Fibroblast of pulmonary artery (primary cell): Measurements from ENCODE around the gene GGA1.
A peak's percentile ranks its signal among the peaks of the same experiment; 100 is the strongest.

ENCODE experiments used
- DNase-seq: peaks from one replicate; pipeline ENCODE4 v3.0.0-alpha.2; 2010; ENCODE audit warnings: low read depth
- H3K4me3 ChIP-seq: replicated peaks from 2 replicates; pipeline ENCODE4 v1.5.1; 2011; ENCODE audit warnings: low read depth, mild to moderate bottlenecking, control low read depth, low read length, moderate library complexity
- TF ChIP-seq, protein P1 (sequence below): IDR thresholded peaks from 2 replicates; pipeline ENCODE4 v1.5.1; 2011; ENCODE audit warnings: mild to moderate bottlenecking, control low read depth, low read length, inconsistent platforms; ENCODE audit errors: missing control alignments

The GGA1 gene

DNA sequence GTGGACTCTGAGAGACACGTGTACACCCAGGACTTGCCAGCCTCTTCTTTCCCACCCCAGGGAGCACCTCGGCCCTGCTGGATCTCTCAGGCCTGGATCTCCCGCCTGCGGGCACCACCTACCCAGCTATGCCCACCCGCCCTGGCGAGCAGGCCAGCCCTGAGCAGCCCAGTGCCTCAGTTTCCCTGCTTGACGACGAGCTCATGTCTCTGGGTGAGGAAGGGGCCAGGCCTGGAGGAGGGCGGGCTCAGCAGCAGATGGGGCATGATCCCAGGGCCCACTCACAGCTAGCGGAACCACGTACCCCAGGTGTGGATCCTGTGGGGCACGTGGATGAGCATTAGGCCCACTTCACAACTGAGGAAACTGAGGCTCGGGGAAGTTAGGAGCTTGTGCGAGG lies 17.1 kb downstream of the GGA1 start:
- no peak overlapping the region for H3K4me3 ChIP-seq
- no peak for DNase-seq
- TF ChIP-seq, protein P1, sequence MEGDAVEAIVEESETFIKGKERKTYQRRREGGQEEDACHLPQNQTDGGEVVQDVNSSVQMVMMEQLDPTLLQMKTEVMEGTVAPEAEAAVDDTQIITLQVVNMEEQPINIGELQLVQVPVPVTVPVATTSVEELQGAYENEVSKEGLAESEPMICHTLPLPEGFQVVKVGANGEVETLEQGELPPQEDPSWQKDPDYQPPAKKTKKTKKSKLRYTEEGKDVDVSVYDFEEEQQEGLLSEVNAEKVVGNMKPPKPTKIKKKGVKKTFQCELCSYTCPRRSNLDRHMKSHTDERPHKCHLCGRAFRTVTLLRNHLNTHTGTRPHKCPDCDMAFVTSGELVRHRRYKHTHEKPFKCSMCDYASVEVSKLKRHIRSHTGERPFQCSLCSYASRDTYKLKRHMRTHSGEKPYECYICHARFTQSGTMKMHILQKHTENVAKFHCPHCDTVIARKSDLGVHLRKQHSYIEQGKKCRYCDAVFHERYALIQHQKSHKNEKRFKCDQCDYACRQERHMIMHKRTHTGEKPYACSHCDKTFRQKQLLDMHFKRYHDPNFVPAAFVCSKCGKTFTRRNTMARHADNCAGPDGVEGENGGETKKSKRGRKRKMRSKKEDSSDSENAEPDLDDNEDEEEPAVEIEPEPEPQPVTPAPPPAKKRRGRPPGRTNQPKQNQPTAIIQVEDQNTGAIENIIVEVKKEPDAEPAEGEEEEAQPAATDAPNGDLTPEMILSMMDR, result no peak

DNA sequence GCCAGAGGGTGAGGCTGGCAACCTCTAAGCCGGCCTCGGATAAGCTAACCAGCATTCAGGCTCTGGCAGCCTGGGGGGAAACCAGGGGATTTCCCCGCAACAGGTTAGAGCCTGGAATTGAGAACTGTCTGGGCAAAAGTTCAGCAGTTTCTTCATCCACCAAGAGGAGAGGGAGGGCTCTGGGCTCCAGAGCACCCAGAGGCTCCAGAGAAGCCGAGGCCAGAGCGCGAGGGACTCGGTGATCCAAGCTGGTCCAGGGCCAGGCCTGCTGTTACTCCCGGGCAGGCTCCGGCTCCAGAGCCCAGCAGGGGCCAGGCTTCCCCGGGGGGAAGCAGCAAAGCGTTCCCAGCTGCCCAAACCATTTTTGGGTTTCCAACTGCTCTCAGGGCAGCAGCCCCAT lies 17.5 kb downstream of the GGA1 start:
- no peak overlapping the region for H3K4me3 ChIP-seq
- TF ChIP-seq, protein P1, result no peak
- peak; percentile 91 for DNase-seq

DNA sequence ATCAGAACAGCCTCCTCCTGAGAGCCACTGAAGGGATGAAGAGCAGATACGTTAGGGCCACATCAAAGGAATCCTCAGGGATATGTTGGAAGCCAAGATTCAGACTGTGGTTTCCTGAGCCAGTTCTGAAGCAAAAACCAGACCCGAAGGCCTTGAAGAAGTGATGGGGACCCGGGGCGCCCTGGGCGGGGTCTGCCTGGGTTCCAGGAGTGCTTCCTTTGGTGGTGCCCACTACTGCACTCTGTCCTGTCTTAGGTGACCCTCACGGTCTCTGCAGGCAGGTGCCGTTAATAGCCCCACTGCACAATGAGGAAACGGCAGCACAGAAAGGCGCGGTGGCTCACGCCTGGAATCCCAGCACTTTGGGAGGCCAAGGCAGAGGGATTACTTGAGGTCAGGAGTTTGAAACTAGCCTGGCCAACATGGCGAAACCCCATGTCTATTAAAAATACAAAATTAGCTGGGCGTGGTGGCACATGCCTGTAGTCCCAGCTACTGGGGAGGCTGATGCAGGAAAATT lies 18.0 kb downstream of the GGA1 start:
- DNase-seq, result no peak
- TF ChIP-seq, protein P1, result no peak
- H3K4me3 ChIP-seq, result no peak overlapping the region

DNA sequence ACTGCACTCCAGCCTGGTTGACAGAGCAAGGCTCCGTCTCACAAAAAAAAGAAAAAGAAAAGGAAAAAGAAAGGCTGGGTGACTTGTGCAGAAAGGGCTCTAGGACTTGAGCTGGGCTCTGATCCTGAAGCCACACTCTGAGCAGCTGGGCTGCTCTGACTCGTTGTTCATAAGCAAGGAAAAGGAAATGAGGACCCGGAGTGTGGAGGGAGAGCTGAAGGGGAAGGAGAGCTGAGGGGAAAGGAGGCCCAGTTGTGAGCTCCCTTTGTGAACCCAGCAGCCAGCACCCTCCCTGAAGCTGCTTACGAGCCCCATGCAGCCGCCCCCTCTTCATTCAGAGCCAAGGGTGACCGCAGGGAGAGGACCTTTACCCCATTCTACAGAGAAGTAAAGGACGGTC lies 18.5 kb downstream of the GGA1 start:
- DNase-seq, result no peak
- TF ChIP-seq, protein P1, result no peak
- no peak overlapping the region for H3K4me3 ChIP-seq

DNA sequence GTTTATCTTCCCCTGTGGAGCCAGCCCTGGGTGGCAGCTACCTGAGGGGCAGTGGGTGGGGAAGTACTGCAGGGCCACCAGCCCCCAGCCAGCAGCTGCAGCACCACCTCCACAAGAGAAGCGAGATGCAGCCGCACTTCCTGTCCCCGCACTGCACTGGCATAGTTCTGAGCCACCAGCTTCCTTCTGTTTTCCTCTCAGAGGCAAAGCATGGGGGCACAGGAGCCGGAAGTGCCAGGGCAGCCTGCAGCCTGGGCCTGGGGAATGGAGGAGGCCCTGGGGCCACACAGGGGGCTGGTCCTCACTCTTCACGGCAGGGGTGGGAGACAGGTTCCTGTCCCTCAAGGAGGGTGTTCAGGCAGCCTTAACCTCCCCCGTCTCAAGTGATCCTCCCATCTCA lies 18.9 kb downstream of the GGA1 start:
- no peak overlapping the region for H3K4me3 ChIP-seq
- TF ChIP-seq, protein P1, result no peak
- DNase-seq, result no peak

DNA sequence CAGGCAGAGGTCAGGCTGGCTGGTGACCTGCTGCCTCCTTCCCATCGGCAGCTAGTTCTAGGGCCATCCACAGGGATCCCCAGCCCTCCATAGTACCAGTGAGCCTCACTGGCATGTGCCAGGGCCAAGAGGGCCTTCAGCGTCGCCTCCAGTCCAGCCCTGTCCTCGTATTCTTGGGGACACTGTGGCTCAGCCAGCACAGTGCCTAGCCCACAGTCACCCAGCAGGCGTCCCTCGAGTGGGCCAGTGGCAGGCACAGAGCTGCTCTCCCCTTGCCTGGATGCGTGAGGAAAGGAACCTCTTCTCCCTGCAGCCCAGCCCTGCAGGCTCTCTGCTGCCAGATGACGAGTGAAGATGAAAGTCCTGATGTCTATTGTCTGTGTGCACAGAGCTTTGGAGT lies 20.2 kb downstream of the GGA1 start:
- TF ChIP-seq, protein P1, result no peak
- no peak overlapping the region for H3K4me3 ChIP-seq
- no peak for DNase-seq

DNA sequence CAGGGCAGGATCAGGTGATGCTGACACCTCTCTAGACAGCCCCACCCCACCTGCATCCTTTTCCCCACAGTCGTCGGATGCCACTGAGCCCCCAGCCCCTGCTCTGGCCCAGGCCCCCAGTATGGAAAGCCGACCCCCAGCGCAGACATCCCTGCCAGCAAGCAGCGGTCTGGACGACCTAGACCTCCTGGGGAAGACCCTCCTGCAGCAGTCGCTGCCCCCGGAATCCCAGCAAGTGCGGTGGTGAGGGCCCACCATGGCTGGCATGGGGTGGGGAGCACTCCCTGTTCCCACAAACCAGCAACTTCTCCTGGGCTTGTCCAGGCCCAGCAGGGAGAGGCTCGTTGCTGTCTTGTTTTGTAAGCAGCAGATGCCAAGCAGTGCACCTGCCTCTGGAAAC lies 21.3 kb downstream of the GGA1 start:
- no peak for DNase-seq
- H3K4me3 ChIP-seq, result no peak overlapping the region
- TF ChIP-seq, protein P1, result no peak
